H1 (cell line): Measurements from ENCODE around the gene FAM174A. TPM values are rescaled to one million over a fixed set of nuclear protein-coding genes. Genes with fewer than 3 reads are reported as not detected.

Experiments used
- ASH2L ChIP-seq: fragments of 200-600, 300-600 bp; sonication (generic); IDR thresholded peaks from one replicate; pipeline ENCODE4 v1.7.1; 2017; ENCODE audit warnings: low read length
- CHD7 ChIP-seq: fragments of 300-600 bp; sonication (generic); IDR thresholded peaks from 2 replicates; pipeline ENCODE4 v1.7.1; 2012; ENCODE audit warnings: low read length, moderate library complexity, mild to moderate bottlenecking, inconsistent platforms; ENCODE audit not compliant: insufficient replicate concordance
- CTBP2 ChIP-seq: IDR thresholded peaks from 2 replicates; pipeline ENCODE4 v1.7.0; 2011; ENCODE audit warnings: borderline replicate concordance, mild to moderate bottlenecking, moderate library complexity, mixed read lengths, low read length; ENCODE audit not compliant: insufficient read depth, insufficient read length
- GTF2F1 ChIP-seq: IDR thresholded peaks from 2 replicates; pipeline ENCODE4 v1.6.1; 2012; ENCODE audit warnings: low read depth, low read length, improper control_type of control experiment, borderline replicate concordance
- HDAC6 ChIP-seq: IDR thresholded peaks from one replicate; pipeline ENCODE4 v1.7.1; 2012; ENCODE audit warnings: low read depth, mild to moderate bottlenecking, inconsistent platforms, low read length, moderate library complexity
- RNF2 ChIP-seq: fragments of 200-900, 300-1000 bp; sonication (generic); IDR thresholded peaks from 2 replicates; pipeline ENCODE4 v1.7.1; 2016; ENCODE audit warnings: borderline replicate concordance, low read depth, mild to moderate bottlenecking, antibody characterized with exemption, low read length; ENCODE audit not compliant: poor library complexity, severe bottlenecking; ENCODE audit errors: missing control alignments
- ZNF274 ChIP-seq: IDR thresholded peaks from 2 replicates; pipeline ENCODE4 v1.7.0; 2012; ENCODE audit warnings: low read length, borderline replicate concordance; ENCODE audit errors: extremely low read depth
- polyA plus RNA-seq, 7 experiments: library from polyadenylated mRNA; depleted of rRNA in 3 of 7; stranded (reverse) in 5 of 7; unstranded in 2 of 7; fragments of >200 nt in 5 of 7; fragments of 200-250 nt in 2 of 7; gene quantifications; 1 replicate in 5 of 7; 2 replicates in 1 of 7; 4 replicates in 1 of 7; pipeline versions ENCODE4 v1.2.1 to v1.2.3, GENCODE V29; 2011 to 2013; ENCODE audit warnings: missing spikeins in 2 of 7, mixed read lengths in 2 of 7
- total RNA-seq: library from RNA; stranded (reverse); fragmentation: NEBNext Ultra II Directional; extraction: Animal tissue kit (Norgen Biotek cat#: 25700); gene quantifications from 2 replicates; pipeline ENCODE4 v1.2.1, GENCODE V29; 2021

Gene FAM174A
- total and polyA plus RNA-seq, 2 of the 8 experiments (the other 6 are each of a cell fraction or from before 2014, with no cell fraction given), result 3.9 to 5.3 TPM

- no peak for TF ChIP-seq CHD7
- TF ChIP-seq GTF2F1, result no peak
- no peak for TF ChIP-seq ZNF274
- TF ChIP-seq HDAC6, result no peak
- no peak for TF ChIP-seq CTBP2
- no peak for TF ChIP-seq RNF2
- TF ChIP-seq ASH2L, result no peak
These were observed 68.0 kb downstream of the FAM174A start (continued) for GRCh38 chr5:100603141-100603540.
